COLO829 (cell line): ENCODE results near the gene AGTRAP.
A peak's percentile ranks its signal among the peaks of the same experiment; 100 is the strongest.

Source experiments
- DNase-seq: peaks from one replicate; pipeline ENCODE4 v3.0.0; 2012; ENCODE audit warnings: low spot score

AGTRAP gene

DNA sequence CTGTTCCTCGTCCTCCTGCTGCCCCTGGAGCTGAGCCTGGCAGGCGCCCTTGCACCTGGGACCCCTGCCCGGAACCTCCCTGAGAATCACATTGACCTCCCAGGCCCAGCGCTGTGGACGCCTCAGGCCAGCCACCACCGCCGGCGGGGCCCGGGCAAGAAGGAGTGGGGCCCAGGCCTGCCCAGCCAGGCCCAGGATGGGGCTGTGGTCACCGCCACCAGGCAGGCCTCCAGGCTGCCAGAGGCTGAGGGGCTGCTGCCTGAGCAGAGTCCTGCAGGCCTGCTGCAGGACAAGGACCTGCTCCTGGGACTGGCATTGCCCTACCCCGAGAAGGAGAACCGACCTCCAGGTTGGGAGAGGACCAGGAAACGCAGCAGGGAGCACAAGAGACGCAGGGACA is 29.6 kb upstream of the AGTRAP start:
- DNase-seq, result no peak

DNA sequence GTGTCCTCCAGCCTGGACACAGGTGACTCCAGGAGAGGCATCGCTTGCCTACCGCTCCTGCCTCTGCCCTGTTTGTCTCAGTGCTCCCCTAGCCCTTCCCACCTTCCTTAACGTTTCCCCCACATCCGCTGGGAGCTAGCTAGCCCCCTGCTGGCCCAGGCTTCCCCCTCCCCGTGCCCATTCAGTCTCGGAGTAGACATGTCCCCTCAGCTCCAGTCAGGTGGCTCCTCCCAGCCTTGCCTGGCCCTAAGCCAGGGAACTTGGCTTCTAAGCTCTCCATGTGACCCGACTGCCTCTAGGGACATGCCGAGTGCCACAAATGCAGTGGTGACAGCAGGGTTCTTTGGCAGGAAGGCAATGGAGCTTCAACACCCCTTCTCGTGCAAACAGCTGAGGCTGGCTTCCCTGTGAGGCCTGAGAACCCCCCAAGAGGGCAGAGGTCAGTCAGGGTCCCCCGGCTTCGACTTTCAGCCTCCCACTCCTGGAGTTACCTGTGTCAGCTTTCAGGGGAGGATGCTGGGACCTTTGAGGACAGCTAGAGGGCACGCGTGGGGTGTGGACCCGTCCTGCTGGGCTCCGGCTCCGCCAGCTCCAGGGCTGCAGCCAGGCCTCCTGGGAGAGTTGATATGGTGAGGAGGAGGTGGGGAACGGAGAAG is 28.2 kb upstream of the AGTRAP start:
- no peak for DNase-seq

DNA sequence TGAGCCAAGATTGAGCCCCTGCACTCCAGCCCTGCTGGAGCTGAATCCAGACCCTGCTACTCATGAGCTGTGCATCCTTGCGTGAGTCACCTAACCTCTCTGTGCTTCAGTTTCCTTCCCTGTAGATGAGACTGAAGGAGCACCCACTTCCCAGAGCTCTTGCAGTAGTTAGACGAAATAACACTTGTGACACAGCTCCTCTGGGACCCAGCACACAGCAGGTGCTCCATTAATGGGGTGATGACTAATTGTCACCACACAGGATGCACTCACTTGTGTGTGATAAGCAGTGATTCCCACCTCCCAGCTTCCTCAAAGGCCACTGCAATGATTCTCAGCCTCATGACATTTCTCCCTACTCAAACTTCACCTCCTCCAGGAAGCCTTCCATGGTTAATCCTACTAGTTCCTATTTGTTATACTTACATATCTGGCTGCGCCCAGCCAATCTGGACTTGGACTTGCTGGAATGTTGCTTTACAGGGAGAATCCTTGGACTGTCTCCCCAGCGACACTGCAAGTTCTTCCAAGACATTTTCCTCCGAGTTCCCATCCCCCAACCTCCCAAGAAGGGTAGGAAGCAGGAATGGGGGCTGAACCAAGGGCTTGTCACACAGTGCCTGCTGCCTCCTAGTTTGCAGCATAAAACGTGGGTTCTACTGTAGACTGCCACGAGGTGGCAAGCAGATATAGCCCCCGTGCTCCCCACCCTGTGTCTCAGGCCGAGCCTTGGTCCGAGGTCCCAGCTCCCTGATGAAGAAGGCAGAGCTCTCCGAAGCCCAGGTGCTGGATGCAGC is 27.2 kb upstream of the AGTRAP start:
- DNase-seq, result peak; percentile 28

DNA sequence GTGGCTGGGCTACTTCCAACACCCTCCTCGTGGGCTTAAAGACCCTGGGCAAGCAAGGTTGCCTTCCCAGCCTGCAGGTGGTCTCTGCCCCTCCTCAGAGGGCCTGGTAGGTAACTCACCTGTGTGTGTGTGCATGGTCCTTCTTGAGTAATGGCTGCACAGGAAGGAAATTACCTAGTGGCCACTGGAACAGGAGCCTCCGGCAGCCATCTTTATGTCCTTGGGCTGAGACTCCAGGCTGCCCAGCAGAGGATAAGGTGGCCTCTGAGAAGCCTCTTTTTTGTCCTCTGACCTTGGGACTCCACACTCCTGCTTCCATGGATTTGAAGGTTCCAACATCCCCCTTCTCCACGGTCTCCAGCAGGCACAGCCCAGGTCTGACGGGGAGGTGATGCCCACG is 24.4 kb upstream of the AGTRAP start:
- no peak for DNase-seq

DNA sequence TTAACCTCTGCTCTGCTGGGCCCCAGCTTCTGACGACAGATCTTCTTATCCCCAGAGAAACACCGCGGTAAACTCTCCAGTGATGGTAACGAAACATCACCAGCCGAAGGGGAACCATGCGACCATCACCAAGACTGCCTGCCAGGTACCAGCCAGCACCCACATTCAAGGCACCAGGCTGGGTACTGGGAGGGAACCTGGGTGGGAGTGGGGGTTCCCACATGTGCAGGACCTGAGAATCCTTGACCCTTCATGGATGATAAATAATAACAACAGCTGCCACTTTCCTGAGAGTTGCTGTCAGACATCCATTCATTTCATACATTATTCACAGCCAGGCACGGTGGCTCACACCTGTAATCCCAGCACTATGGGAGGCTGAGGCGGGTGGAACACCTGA is 23.7 kb upstream of the AGTRAP start:
- no peak for DNase-seq

DNA sequence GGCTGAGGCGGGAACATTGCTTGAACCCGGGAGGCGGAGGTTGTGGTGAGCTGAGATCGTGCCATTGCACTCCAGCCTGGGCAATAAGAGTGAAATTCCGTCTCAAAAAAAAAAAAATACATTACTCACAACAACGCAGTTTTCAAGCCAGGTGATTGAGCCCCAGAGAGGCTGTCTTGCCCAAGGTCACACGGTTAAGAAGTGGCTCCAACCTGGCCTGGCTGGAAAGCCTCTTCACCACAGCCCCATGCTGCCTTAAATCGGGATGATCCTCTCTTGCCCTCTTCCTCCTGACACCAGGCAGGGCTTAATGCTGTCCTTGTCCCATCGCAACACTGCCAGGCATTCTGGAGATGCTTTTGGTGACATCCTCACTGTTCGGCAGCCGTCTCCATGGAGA is 22.8 kb upstream of the AGTRAP start:
- no peak for DNase-seq

DNA sequence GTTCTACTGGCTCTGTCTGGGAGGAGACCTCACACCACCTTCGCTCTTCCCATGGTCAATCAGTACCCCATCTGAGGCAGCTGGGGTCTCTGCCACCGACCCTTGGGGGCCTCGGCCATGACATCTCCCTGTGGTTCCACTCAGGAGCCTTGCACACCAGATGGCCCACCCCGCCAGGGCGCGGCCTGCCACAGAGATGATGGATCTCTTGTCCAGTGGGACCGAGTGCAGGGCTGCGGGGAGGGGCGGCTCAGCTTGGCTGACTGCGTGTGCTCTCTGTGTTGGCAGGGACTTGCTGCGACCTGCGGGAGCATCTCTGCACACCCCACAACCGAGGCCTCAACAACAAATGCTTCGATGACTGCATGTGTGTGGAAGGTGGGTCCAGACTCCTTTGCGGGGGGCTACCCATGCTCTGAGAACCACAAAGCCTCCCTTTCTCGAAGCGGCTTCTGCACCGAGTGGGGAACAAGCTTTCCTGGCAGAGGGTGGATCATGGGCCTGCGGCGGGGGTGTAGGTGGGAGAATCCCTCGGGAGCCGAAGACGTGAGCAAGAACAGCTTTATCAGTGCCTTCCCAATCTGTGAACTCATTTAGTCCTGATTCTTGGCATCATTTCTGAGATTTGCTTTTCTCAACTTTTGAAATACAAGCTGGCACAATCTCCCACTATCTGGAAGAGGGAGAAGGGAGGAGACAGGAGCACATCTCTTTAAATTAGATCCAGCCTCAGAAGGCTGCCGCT is 20.9 kb upstream of the AGTRAP start:
- DNase-seq, result no peak

DNA sequence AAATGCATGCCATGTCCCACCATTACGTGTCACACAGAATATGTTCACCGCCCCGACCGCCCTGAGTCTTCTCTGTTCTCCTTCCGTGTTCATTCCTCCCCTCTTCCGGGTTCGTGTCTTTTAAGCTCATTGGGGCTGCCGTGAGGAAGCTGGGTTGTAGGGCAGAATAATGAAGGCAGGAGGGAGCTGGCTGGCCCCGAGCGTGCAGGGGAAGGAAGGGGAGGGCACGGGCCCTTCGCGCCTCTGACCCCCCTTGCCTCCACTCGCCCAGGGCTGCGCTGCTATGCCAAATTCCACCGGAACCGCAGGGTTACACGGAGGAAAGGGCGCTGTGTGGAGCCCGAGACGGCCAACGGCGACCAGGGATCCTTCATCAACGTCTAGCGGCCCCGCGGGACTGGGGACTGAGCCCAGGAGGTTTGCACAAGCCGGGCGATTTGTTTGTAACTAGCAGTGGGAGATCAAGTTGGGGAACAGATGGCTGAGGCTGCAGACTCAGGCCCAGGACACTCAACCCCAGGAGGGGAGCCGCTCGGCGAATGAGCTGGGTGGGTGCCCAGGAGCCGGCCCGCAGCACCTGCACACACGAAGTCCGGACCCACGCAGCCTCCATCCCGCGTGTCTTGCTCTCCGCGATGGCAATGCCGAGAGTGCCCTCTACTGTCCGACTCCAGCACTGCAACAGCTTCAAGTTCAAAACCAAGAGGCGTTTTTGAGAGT is 16.5 kb upstream of the AGTRAP start:
- no peak for DNase-seq

DNA sequence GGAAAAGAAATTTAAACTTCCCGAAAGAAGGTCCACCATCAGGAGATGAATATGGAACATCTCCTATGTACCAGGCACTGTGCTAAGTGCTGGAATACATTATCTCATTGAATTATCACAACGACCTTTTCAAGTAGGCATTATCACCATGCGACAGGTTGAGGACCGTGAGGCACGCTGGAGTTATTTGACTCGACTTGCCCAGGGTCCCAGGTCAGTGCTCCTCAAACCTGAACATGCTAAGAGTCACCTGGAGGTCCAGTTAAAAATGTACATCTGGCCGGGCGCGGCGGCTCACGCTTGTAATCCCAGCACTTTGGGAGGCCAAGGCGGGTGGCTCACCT is 15.9 kb upstream of the AGTRAP start:
- no peak for DNase-seq

DNA sequence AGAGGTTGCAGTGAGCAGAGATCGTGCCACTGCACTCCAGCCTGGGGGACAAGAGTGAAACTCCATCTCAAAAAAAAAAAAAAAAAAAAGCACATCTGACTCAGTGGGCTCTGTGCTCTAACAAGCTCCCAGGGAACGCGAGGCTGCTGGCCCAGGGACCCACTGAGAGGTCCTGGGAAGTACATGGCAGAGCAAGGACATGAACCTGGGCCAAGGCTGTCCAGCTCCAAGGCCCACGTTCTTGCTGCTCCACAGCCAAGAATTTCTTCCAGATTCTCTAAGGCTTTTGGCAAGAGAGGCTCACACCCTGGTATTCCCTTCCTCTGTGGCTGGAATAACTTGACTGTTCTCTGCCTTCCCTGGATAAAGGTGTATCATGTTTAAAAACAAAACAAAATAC is 15.4 kb upstream of the AGTRAP start:
- DNase-seq, result no peak

DNA sequence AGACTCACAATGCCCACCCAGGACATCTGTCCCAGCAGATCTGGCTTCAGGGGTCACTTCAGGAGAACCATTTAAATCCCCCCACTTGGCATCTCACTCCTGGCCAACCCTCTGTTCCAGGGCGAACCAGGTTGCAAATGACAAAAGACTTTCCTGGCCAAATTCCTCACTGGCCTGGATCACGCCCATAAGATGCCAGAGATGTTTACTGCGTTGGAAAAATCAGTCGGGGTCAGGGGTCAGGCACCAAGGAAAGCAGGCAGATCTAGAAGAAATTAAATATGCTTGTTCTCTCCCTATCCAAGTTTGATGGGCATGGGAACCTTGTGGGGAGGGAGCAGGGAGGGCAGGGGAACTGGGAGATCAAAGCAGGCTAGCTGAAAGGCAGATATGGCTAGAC is 14.6 kb upstream of the AGTRAP start:
- DNase-seq, result no peak

DNA sequence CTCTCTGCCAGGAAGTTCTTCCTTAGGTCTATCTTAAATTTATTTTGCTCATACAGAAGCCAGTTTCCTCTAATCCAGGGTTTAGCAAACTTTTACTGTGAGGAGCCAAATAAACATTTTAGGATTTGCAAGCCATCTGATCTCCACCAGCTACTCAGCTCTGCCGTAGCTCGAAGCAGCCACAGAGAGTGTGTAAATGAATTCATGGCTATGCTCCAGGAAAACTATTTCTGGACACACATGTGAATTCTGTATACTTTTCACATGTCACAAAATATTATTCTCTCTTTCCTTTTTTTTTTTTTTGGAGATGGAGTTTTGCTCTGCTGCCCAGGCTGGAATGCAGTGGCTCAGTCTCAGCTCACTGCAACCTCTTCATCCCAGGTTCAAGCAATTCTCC is 13.4 kb upstream of the AGTRAP start:
- no peak for DNase-seq

DNA sequence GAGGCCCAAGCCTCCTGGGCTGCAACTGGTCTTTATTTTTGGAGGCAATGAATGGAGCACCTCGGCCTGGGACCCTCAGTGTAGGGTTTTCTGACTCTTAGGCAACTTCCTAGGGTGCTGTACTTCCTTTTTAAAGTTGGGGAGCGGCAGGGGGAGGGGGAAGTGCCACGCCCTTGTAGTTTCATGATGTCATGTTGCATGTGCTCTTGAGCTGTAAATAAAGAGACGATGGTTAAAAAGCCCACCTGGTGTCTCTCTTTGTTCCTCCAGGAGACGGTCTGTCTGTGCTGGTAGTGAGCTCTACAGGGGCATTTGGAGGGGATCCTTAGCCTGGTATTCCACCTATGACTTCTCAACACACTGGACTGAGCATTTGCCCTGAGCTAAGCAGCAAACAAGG is 10.3 kb upstream of the AGTRAP start:
- no peak for DNase-seq

DNA sequence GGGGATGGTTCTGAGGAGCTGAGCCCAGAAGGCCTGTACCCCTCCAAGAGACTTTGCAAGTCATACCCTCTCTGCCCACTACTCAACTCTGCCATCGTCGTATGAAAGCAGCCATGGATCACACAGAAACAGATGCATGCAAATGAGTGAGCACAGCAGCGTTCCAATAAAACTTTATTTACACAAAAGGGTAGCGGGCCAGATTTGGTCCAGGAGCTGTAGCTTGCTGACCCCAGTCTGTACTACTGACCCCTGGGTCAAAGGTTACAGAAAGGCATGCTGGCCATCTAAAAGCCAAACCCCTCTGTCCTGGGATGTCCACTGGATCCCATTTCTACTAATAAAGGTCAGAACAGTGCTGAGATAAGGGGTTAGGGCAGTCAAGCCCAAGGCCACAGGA is 8.8 kb upstream of the AGTRAP start:
- DNase-seq, result no peak

DNA sequence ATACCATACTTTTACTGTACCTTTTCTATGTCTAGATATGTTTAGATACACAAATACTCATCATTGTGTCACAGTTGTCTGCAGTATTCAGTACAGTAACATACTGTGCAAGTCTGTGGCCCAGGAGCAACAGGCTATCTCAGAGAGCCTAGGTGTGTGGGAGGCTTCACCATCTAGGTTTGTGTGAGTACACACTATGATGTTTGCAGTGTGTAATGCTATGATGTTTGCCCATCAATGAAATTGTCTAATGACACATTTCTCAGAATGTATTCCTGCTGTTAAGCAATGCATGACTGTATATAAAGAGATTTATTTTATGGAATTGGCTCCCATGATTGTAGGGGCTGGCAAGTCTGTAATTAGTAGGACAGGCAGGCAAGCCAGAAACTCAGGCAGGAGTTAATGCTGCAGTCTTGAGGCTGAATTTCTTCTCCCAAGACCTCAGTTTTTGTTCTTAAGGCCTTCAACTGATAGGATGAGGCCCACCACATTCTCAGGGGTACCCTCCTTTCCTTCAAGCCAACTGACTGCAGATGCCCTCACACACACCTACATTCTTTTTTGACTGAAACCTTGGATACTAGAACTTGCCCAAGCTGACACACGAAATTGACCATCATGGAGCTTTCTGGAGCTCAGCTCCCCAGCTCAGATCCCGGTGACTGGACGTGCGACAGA is 7.7 kb upstream of the AGTRAP start:
- DNase-seq, result no peak

DNA sequence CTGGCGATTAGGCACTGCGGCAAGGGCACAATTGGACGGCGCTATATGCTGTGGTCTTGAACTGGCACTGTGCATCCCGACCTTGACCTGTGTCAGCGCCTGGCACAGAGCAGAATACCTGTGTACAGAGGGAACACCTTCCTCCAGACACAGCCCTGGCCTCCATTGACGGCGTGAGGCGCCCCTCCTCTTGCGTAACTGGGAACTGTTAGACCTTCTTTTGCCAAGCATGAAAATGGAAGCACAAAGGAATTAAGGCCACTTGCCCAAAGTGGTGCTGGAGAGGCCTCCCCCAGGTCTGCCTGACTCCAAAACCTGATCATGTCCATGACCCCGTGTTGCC is 6.8 kb upstream of the AGTRAP start:
- DNase-seq, result no peak

DNA sequence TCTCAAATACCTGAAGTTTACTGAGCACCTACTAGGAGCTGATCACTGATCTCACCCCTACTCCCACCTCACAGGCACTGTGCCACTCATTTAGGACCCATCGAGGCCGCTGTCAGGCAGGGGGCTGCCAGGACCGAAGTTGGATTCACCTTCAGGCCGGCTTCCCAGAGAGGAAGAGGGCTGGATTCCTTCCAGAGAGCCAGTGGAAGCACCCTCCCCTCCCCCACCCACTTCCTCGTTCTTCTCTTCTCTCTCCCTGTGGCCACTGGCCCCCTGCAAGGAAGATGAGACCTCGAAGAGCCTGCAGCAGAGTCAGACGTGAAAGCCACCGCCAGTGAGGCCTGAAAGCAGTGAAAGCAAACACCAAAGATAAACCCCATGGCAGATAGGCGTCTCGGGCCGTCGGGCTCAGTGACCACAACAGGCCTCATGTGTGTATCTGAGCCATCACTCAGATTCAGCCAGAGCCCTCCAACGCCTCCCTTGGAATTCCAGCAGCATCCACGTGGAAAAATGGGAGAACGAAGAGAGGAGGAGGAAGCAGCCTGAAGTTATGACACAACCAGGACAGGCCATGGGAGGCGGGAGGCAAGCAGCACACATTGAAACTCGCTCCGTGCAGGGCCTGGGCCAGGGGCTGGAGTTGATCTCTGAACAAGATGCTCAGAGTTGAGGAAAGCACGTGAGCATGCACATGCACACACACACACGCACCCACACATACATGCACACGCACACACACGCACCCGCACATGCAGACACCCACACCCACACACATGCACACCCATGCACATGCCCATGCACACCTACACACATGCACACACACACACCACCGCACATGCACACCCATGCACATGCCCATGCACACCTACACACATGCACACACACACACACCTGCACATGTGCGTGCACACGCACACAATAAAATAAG is 6.2 kb upstream of the AGTRAP start:
- no peak for DNase-seq

DNA sequence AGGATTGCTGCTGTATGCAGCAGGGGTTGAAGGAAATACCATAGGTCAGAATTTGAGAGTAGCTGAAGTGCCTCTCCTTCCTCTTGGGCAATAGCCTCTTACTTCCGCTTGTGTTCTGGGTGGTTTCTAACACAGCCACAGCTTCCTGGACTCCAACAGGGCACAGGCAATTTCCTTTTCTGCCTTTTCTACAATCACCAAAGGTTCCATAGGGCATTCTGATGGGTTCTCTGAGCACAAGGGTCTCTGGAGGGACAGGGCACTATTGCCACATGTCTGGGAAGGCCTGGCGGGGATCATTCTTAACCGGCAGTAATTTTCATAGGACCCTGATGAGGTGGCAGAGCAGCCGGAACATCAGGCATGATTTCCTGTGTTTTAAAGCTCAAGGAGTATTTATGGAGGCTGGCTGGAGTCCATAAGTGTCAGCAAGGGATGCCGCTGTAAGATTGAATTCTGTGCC is 5.5 kb upstream of the AGTRAP start:
- DNase-seq, result no peak

DNA sequence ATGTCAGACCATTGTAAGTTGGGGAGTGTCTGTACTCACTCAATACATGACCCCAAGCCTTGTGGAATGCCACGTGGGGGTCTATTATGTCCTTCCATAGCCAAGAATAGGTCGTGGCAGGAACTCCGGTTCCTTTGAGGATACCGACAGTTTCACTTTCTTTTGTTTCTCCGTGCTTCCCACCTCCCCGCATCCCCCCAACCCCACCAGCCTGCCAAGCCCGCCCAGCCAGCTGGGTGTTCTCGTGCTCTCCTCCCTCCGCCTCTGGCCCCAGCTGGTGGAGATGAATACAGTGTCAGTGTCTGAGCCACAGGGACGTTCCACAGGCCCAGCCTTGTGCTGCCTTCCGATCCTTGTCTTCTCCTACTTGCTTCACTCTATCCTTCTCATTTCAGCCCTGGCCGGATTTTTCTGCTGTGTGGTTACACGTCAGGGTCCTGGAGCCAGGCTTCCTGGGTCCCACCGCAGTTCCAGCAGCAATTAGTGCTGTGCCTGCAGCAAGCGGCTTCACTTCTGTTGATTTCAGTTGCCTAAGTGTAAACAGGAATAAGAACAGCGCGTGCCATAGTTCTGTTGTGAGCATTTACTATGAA is 4.1 kb upstream of the AGTRAP start:
- no peak for DNase-seq

DNA sequence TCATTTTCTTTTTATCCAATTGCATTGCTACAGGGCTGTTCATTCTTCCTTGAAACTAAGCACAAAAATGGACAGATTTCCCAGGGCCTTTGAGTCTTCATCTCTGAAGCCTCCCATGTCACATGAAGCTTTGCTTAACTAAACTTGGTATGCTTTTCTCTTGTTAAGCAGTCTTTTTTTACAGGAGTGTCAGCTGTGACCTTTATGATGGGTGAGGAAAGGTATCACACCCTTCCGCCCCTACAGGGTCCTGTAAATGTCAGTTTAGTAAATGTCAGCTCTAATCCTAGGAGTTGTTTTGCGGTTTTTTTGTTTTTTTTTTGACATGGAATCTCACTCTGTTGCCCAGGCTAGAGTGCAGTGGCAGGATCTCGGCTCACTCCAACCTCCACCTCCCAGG is 2.6 kb upstream of the AGTRAP start:
- no peak for DNase-seq

DNA sequence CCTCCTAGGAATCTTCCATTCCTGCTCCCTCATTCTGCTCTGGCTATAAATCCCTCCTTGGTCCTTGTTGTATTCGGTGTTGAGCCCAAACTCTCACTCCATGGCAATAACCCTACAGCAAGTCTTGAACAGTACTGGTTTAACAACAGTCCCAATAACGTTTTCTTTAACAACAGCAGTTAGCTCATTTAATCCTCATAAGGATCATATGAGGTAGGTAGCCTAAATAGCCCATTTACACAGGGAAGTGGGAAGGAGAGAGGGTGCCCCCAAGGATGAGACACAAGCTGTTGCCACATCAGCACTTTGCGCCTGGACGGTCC is 444 bp upstream of the AGTRAP start:
- DNase-seq, result no peak
